ENCODE results near the gene CD86. TPM values are rescaled to one million over a fixed set of nuclear protein-coding genes. Genes with fewer than 3 reads are reported as not detected.

The CD86 gene
- total and polyA plus RNA-seq, 2 of the 8 experiments (the other 6 are each of a cell fraction or from before 2014, with no cell fraction given), result 0.12 to 0.30 TPM

- no peak for TF ChIP-seq CHD7 (IDR thresholded peaks at IDR 0.05; ENCODE audit: insufficient replicate concordance, low read length)
- TF ChIP-seq USF2 (IDR thresholded peaks at IDR 0.05; ENCODE audit: low read length), result no peak
- TF ChIP-seq TCF12 (IDR thresholded peaks at IDR 0.05; ENCODE audit: low read depth, low read length), result no peak
- no peak for TF ChIP-seq FOSL1 (IDR thresholded peaks at IDR 0.05; ENCODE audit: insufficient read depth, low read depth, low read length)
- no peak for TF ChIP-seq SP4 (IDR thresholded peaks at IDR 0.05; ENCODE audit: low read length)
- no peak for TF ChIP-seq KDM5A (IDR thresholded peaks at IDR 0.05; ENCODE audit: low read length)
- no peak for TF ChIP-seq SUZ12 (IDR thresholded peaks at IDR 0.05; ENCODE audit: low read length)
- TF ChIP-seq GTF2F1 (IDR thresholded peaks at IDR 0.05; ENCODE audit: borderline replicate concordance, low read depth, low read length), result no peak
These were observed 22.4 kb downstream of the CD86 start (continued) for GRCh38 chr3:122077293-122078234.
